GM20000 (cell line): ENCODE data around the gene DNAJC25.
A peak's percentile ranks its signal among the peaks of the same experiment; 100 is the strongest.

ENCODE experiments used
- DNase-seq: peaks from one replicate; pipeline ENCODE4 v3.0.0; 2012; ENCODE audit warnings: low spot score
- CTCF ChIP-seq: IDR thresholded peaks from 2 replicates; pipeline ENCODE4 v1.5.1; 2012; ENCODE audit warnings: mild to moderate bottlenecking, control low read depth; ENCODE audit errors: extremely low read depth, missing control alignments

The DNAJC25 gene

GRCh38 chr9:111599092-111599954, 31.8 kb upstream of the DNAJC25 start, which contains the start of gene PTGR1:
Gene PTGR1, minus strand, starts transcription at chr9:111599647. Its CDS starts 2,225 bp downstream, at chr9:111597422.
- peak; percentile 65 for DNase-seq
- TF ChIP-seq CTCF: no peak

GRCh38 chr9:111599955-111600343, 31.2 kb upstream of the DNAJC25 start:
- TF ChIP-seq CTCF: no peak
- DNase-seq: no peak

- DNase-seq: no peak
- no peak for TF ChIP-seq CTCF
Measured at GRCh38 chr9:111601237-111602018, 29.7 kb upstream of the DNAJC25 start.

- TF ChIP-seq CTCF: no peak
- no peak for DNase-seq
Measured at GRCh38 chr9:111603041-111603440, 28.1 kb upstream of the DNAJC25 start.

GRCh38 chr9:111604054-111604615, 27.0 kb upstream of the DNAJC25 start:
- DNase-seq: no peak
- TF ChIP-seq CTCF: no peak

GRCh38 chr9:111605041-111605559, 26.0 kb upstream of the DNAJC25 start:
- TF ChIP-seq CTCF: no peak
- DNase-seq: no peak

- DNase-seq: no peak
- TF ChIP-seq CTCF: no peak
Measured at GRCh38 chr9:111610149-111610548, 21.0 kb upstream of the DNAJC25 start.
